Stomach (tissue), 9 donors: ENCODE results near the gene KATNAL2. TPM values are rescaled to one million over a fixed set of nuclear protein-coding genes. Genes with fewer than 3 reads are reported as not detected.

Experiments
- DNase-seq, 2 donors: peaks; one replicate each; pipeline versions ENCODE4 v3.0.0 to v3.0.0-alpha.2; 2013 to 2019
- H3K27ac ChIP-seq, 5 donors: fragments of 200-600 bp in 4 of 5; sonication (generic) in 4 of 5; one replicate each; pipeline ENCODE4 v1.5.1; 2013 to 2019; ENCODE audit warnings: mild to moderate bottlenecking in 1 of 5, moderate library complexity in 1 of 5
- H3K27me3 ChIP-seq, 3 donors: fragments of 200-600 bp; sonication (generic); one replicate each; pipeline ENCODE4 v1.5.1; 2017 to 2019; ENCODE audit warnings: mixed run types in 1 of 3
- H3K36me3 ChIP-seq, 4 donors: fragments of 200-600 bp; sonication (generic); 1 replicate in 3 of 4; 2 replicates in 1 of 4; pipeline ENCODE4 v1.5.1; 2016 to 2019
- H3K4me1 ChIP-seq, 4 donors: fragments of 200-600 bp; sonication (generic); one replicate each; pipeline ENCODE4 v1.5.1; 2016 to 2019
- H3K4me3 ChIP-seq, 4 donors: fragments of 200-600 bp; sonication (generic) in 3 of 4; one replicate each; pipeline ENCODE4 v1.5.1; 2016 to 2019; ENCODE audit warnings: mild to moderate bottlenecking in 1 of 4
- H3K9me3 ChIP-seq, 4 donors: fragments of 200-600 bp; sonication (generic); one replicate each; pipeline ENCODE4 v1.5.1; 2016 to 2019
- EP300 ChIP-seq: sonication (generic); formaldehyde crosslinking; IDR thresholded peaks from one replicate; pipeline ENCODE4 v1.6.1; 2017; ENCODE audit warnings: antibody characterized with exemption
- POLR2A ChIP-seq, 4 donors: fragments of 450-650 bp; IDR thresholded peaks; one replicate each; pipeline ENCODE4 v1.6.1; 2016; ENCODE audit warnings: antibody characterized with exemption in 4 of 4, control low read depth in 2 of 4, mild to moderate bottlenecking in 1 of 4, moderate library complexity in 1 of 4
- POLR2AphosphoS5 ChIP-seq, 3 donors: sonication (generic); formaldehyde crosslinking; IDR thresholded peaks; one replicate each; pipeline ENCODE4 v1.6.1; 2016; ENCODE audit warnings: antibody characterized with exemption in 3 of 3
- WGBS, 5 donors: extraction: QIAGEN DNeasy Blood & Tissue Kit in 3 of 5; methylation state at CpG; one replicate each; pipeline versions ENCODE4 v1.1.5 to v1.1.7; 2013 to 2018; 5-methylcytosine and 5-hydroxymethylcytosine counted together
- intact Hi-C: fragments of 100-400 bp; cut with DNase I; formaldehyde crosslinking; loops from one replicate; pipeline ENCODE4 v1.15.1; 2023; ENCODE audit warnings: low total_unique reads
- polyA plus RNA-seq, 3 donors: library from polyadenylated mRNA; stranded (reverse); fragments of 200-250 nt; gene quantifications; one replicate each; pipeline ENCODE4 v1.2.3, GENCODE V29; 2013
- total RNA-seq, 5 donors: library from RNA; depleted of rRNA; stranded (reverse); fragments of >200 nt; gene quantifications; one replicate each; pipeline versions ENCODE4 v1.1.0 to v1.2.3, GENCODE V29; 2014 to 2016
- TF ChIP-seq, protein P1 (sequence below), 7 experiments: fragments of 450-650 bp in 4 of 7; fragments of 200-600 bp in 3 of 7; sonication (generic) in 3 of 7; IDR thresholded peaks; one replicate each; pipeline ENCODE4 v1.5.1; 2016 to 2019; ENCODE audit warnings: antibody characterized with exemption in 7 of 7, control low read depth in 2 of 7, mild to moderate bottlenecking in 1 of 7
- donor health status: healthy with polysubstance abuse.
- donor health status: Bipolar disorder and iron deficiency.
- donor health status: healthy.

The KATNAL2 gene
- total and polyA plus RNA-seq, 8 donors: 0.43 to 39.1 (median 2.7) TPM; not detected in 1

DNA sequence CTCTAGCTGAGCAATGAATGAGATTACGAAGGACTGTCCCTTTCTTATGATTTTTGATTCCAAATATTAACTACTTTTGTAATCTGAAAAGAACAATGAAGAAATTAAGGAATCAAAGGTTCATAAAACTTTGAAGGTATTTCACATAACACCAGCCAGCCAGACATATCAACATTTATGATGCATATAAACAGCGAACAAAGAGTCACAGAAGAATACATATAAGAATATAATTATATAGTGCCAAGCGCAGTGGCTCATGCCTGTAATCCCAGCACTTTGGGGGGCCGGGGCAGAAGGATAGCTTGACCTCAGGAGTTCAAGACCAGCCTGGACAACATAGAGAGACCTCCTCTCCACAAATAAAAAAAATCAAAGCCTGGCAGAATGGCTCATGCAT, 34.2 kb upstream of the KATNAL2 start:
- TF ChIP-seq, protein P1, sequence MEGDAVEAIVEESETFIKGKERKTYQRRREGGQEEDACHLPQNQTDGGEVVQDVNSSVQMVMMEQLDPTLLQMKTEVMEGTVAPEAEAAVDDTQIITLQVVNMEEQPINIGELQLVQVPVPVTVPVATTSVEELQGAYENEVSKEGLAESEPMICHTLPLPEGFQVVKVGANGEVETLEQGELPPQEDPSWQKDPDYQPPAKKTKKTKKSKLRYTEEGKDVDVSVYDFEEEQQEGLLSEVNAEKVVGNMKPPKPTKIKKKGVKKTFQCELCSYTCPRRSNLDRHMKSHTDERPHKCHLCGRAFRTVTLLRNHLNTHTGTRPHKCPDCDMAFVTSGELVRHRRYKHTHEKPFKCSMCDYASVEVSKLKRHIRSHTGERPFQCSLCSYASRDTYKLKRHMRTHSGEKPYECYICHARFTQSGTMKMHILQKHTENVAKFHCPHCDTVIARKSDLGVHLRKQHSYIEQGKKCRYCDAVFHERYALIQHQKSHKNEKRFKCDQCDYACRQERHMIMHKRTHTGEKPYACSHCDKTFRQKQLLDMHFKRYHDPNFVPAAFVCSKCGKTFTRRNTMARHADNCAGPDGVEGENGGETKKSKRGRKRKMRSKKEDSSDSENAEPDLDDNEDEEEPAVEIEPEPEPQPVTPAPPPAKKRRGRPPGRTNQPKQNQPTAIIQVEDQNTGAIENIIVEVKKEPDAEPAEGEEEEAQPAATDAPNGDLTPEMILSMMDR (IDR thresholded peaks at IDR 0.05): no peak
- no peak for TF ChIP-seq POLR2AphosphoS5 (IDR thresholded peaks at IDR 0.05)
- no peak for TF ChIP-seq EP300
- TF ChIP-seq POLR2A (IDR thresholded peaks at IDR 0.05): no peak
- Histone ChIP-seq H3K36me3 (peaks cover 0 to 15% (median 10%) of the 10 kb centered on the region in 4 donors), H3K4me1 (peaks cover 0 to 6% (median 0%) of the 10 kb centered on the region in 4 donors), H3K27me3 (no peaks in the 10 kb centered on the region), H3K27ac (no peak overlapping the region), H3K4me3 (no peak overlapping the region), H3K9me3 (peaks cover 0 to 20% (median 4%) of the 10 kb centered on the region in 4 donors)
- intact Hi-C loops: no loop called here
- no peak for DNase-seq
- WGBS, 5 donors: 91 to 97% (median 95%) methylated on average over 4 of the region's 4 CpGs

GRCh38 chr18:46886893-46887292, 30.5 kb upstream of the KATNAL2 start:
- peaks cover 0 to 21% (median 13%) of the 10 kb centered on the region in 4 donors for H3K9me3 ChIP-seq
- no peak overlapping the region for H3K27ac ChIP-seq
- peaks cover 0 to 8% (median 3%) of the 10 kb centered on the region in 4 donors for H3K4me1 ChIP-seq
- H3K36me3 ChIP-seq: peaks cover 0 to 30% (median 29%) of the 10 kb centered on the region in 4 donors
- intact Hi-C loops: no loop called here
- no peaks in the 10 kb centered on the region for H3K27me3 ChIP-seq
- no peak for DNase-seq
- WGBS, 5 donors: 28 to 53% (median 39%) methylated on average over 2 of the region's 2 CpGs
- H3K4me3 ChIP-seq: no peak overlapping the region
- TF ChIP-seq POLR2AphosphoS5 (IDR thresholded peaks at IDR 0.05): no peak

DNA sequence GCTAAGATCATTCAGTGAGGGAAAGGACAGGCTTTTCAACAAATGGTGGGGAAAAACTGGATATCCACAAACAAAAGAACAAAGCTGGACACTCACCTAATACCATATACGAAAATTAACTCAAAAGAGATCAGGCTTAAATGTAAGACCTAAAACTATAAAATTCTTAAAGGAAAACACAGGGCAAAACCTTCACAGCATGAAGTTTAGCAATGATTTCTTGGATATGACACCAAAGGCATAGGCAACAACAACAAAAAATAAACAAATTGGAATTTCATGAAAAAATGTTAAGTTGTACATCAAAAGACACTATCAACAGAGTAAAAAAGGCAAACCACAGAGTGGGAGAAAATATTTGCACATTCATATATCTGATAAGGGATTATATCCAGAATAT, 28.4 kb upstream of the KATNAL2 start:
- intact Hi-C loops: no loop called here
- Histone ChIP-seq H3K4me3 (no peak overlapping the region), H3K4me1 (peaks cover 0 to 24% (median 7%) of the 10 kb centered on the region in 4 donors), H3K9me3 (peaks cover 0 to 21% (median 13%) of the 10 kb centered on the region in 4 donors), H3K27me3 (no peaks in the 10 kb centered on the region), H3K36me3 (peaks cover 0 to 29% (median 27%) of the 10 kb centered on the region in 4 donors), H3K27ac (no peak overlapping the region)
- 88 to 100% (median 98%) methylated on average over 1 of the region's 1 CpG for WGBS, 5 donors
- TF ChIP-seq EP300 (no peak), POLR2AphosphoS5 (IDR thresholded peaks at IDR 0.05) (no peak), POLR2A (IDR thresholded peaks at IDR 0.05) (no peak)
- TF ChIP-seq, protein P1 (IDR thresholded peaks at IDR 0.05): no peak
- no peak for DNase-seq

- WGBS, 5 donors: 79 to 87% (median 80%) methylated on average over 3 of the region's 3 CpGs
- peaks cover 0 to 29% (median 27%) of the 10 kb centered on the region in 4 donors for H3K36me3 ChIP-seq
- H3K4me1 ChIP-seq: peaks cover 0 to 27% (median 6%) of the 10 kb centered on the region in 4 donors
- TF ChIP-seq POLR2A (IDR thresholded peaks at IDR 0.05): no peak
- TF ChIP-seq, protein P1 (IDR thresholded peaks at IDR 0.05): no peak
- TF ChIP-seq POLR2AphosphoS5 (IDR thresholded peaks at IDR 0.05): no peak
- TF ChIP-seq EP300: no peak
- no peak for DNase-seq
- no peak overlapping the region for H3K27ac ChIP-seq
- intact Hi-C loops: no loop called here
- peaks cover 0 to 21% (median 13%) of the 10 kb centered on the region in 4 donors for H3K9me3 ChIP-seq
- H3K4me3 ChIP-seq: no peak overlapping the region
- no peaks in the 10 kb centered on the region for H3K27me3 ChIP-seq
Observed at GRCh38 chr18:46891742-46892214, 25.6 kb upstream of the KATNAL2 start.

DNA sequence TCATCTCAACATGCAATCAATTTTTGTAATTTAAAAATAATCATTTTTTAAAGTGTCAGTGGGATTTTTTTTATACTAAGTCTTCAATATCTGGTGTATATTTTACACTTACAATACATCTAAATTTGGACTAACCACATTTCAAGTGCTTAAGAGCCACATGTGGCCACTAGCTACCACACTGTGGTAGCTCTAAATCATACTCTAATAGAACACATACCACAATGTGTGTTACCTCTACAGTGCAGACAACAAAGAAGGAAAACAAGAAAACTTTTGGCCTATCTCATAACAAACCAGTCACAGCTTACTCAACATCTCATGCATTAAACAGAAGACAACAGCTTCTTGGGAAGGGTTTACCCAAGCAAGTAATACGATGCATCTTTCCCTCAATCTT, 24.6 kb upstream of the KATNAL2 start:
- Histone ChIP-seq H3K9me3 (peaks cover 0 to 18% (median 13%) of the 10 kb centered on the region in 4 donors), H3K27me3 (no peaks in the 10 kb centered on the region), H3K36me3 (peaks cover 0 to 29% (median 27%) of the 10 kb centered on the region in 4 donors), H3K4me3 (no peak overlapping the region), H3K4me1 (peaks cover 0 to 27% (median 6%) of the 10 kb centered on the region in 4 donors), H3K27ac (no peak overlapping the region)
- intact Hi-C loops: no loop called here
- no peak for DNase-seq
- WGBS, 5 donors: 78 to 92% (median 81%) methylated on average over 1 of the region's 1 CpG
- TF ChIP-seq EP300 (no peak), POLR2AphosphoS5 (IDR thresholded peaks at IDR 0.05) (no peak), POLR2A (IDR thresholded peaks at IDR 0.05) (no peak)
- TF ChIP-seq, protein P1 (IDR thresholded peaks at IDR 0.05): no peak
